HG02973 (cell line): ENCODE data around the gene KRT6B.
"Not testable (repeated sequence)": the region's sequence is repeated elsewhere in the genome, so short reads cannot be mapped to it uniquely, and the experiment has no call there.

Source experiments
- ATAC-seq: cut with Tn5 transposase; IDR thresholded peaks from one replicate; pipeline ENCODE4 v1.9.1; 2021; ENCODE audit warnings: moderate library complexity; ENCODE audit not compliant: unreplicated experiment

KRT6B gene

DNA sequence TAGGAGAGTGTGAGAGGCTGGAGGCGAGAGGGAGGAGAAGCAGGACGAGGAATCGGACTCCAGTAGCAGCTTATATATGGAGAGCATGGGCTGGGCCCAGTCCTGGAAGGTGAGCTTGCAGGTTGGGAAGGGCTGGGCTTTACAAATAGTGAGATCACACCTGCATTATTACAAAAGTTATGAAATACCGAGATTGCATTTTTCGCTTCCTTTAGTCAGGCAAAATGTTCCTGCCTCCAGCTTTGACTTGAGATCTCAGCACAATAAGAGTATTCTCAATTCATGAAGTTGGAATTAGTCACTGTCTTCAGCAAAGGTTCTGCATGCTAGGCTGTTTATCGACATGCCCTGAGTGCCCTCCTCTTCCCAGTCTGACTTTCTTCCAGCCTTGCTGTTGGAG is at the start of gene KRT6B:
TSS of gene KRT6B (minus strand) at position 46 of the 400 bp plus-strand sequence. CDS start 68 bp downstream, outside the sequence.
- no peak for ATAC-seq

- ATAC-seq: no peak
These were observed 49.5 kb upstream of the KRT6B start for GRCh38 chr12:52501490-52501889.

DNA sequence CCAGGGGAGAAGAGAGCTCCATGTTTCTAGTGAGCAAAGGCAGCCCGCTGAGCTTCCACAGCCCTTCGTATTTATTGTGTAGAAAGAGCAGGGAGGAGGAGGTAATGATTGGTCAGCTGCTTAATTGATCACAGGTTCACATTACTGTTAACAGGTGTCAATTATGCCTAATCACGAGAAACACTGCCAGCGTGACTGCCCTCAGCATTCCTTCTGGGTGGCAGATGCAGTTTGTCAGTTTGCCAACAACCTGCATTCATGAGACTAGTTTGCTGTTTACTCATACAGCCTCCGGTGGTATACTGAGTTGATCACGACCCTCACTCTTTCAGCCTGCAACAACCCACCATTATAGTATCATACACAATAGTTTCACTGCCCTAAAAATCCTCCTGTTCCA is 48.6 kb upstream of the KRT6B start:
- ATAC-seq: not testable (repeated sequence)

- ATAC-seq: no peak
These were observed 48.0 kb upstream of the KRT6B start for GRCh38 chr12:52499806-52500560.

DNA sequence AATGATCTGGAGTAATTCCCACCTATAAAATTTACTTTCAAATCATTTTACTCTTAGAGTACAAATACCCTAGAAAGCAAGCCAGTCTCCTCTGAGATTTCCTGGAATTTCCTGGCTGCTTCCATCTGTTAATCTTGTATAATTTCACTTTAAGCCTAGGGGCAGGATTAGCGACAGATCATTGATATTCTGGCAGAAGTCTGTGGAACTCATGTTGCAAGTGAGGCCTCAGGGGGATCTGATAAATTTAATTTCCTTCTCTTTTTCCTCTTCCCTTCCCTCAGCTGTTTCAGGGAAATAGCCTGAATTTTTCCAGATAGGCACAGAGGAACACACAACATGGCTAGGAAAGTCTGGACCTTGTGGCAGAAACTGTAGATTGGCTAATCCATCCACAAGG is 47.0 kb upstream of the KRT6B start:
- ATAC-seq: no peak

DNA sequence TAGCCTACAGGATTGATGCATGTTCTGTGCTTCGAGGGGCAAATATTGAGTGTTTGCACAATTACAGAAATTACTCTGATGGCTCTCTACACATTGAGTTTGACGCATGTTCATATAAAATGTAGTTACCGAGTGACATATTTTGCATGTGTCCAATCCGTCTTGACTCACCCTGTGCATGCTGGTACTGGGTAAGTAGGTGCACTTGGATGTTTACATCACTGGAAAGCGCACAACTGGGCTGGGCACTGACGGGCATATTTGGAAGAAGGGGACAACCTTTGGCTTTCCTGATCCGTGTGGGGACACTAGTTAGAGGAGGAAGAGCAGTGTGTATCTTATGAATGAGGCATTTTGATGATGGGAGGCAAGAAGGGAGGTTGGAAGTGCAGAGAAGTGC is 46.0 kb upstream of the KRT6B start:
- ATAC-seq: no peak

GRCh38 chr12:52496590-52497071 is 44.7 kb upstream of the KRT6B start:
- no peak for ATAC-seq

DNA sequence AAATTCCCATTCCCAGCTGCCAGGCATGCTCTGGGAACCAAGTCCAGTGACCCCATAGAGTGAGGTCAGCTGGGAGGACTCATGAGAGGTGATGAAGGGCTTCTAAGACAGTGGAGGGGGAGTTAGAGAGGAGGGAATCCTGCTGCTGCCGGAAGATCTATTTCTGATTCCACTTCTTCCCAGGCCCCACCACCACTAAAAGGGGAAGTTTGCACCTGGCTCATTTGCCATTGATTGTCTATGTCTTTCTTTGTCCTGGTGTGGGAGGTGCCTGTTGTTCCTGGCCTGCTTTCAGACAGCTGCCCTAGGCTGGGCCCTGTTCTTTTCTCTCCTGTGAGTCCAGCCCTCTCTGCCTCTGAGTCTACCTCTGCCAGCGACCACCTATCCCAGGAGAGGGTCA is 44.1 kb upstream of the KRT6B start:
- ATAC-seq: no peak

DNA sequence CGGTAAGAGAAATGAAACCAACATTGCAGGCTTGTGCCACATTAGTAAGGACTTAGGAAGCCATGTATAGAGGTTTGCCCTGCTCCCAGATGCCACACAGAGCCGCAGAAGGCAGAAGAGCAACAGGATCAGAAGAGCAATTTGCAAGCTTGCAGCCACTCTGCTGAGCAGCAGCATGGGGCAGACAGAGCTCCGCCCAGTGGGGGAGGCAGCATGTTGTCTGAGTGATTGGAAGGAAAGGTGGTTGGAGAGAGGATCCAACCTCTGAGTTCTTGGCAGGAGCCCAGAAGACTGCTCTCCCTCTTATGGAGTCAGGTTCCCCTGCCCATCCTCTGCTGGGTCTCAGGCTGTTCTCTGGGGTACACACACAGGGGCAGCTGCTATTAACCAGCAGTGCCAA is 43.4 kb upstream of the KRT6B start:
- ATAC-seq: no peak

DNA sequence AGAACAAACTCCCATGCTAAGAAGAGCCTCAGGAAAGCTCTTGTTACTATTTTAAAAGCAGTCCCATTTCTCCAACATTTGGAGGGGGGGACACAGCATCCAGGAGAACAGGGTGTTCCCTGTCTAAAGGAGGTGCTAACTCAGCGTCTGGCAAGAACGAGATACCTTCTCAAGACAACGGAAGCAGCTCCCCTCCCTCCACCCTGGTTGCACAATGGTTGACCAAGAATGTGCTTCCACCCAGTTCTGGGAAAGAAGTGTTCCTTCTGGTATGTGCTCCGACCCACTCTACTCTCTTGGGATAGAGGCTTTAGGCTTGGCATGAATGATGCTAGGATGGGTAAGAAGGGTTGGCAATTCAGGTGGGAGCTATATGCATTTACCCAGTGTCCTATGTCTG is 42.6 kb upstream of the KRT6B start:
- ATAC-seq: no peak

GRCh38 chr12:52494100-52494499 is 42.2 kb upstream of the KRT6B start:
- ATAC-seq: no peak

GRCh38 chr12:52493172-52493571 is 41.2 kb upstream of the KRT6B start, which contains the start of gene KRT6A:
Gene KRT6A, minus strand, starts transcription at chr12:52493257. Its CDS starts 69 bp downstream, at chr12:52493188.
- ATAC-seq: no peak

- ATAC-seq: not testable (repeated sequence)
These were observed 40.5 kb upstream of the KRT6B start for GRCh38 chr12:52492405-52492804.

GRCh38 chr12:52491495-52491894 is 39.5 kb upstream of the KRT6B start:
- ATAC-seq: not testable (repeated sequence)

- ATAC-seq: no peak
These were observed 36.8 kb upstream of the KRT6B start for GRCh38 chr12:52488736-52489135.

- not testable (repeated sequence) for ATAC-seq
These were observed 35.9 kb upstream of the KRT6B start for GRCh38 chr12:52487744-52488443.

- ATAC-seq: no peak
These were observed 35.3 kb upstream of the KRT6B start for GRCh38 chr12:52487211-52487610.

DNA sequence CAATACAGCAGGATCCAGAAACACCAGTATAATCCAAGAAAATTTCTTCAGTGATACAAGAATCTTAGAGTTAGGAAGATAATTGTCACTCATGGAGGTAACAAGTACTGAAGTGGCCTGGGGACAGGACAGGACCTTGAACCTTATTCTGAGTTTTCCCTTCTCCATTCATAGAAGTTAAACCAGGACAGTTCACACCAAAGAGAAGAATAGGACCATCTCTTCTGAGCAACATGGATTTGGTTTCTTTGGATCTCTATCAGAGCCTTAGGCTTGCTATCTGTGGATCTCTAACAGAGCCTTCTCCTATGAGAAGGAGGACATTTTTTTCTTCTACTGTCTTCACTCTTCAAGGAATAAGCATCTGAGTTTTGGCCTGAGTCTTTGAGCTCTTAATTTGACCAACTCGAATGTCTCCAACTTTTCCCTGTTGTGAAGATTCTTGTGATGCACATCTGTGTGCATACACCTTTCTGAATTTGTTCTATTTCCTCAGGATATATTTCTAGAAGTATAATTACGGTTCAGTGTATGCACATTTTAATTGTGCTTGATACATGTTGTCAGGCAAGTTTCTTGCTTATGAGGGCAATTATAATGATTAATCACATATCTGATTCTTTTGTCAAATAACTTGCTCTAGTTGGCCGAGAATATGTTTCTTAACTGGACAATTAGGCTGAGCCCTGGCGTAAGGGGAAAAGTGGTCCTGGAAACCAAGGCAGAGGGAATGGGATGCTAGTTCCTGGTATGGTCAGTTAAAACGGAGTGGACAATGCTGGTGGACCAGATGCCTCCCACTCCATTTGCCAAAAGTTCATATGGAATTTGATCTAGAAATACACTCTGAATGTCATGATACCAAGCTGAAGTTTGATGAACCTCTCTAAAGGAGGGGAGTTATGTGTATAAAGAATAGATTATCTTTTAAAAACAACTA is 34.5 kb upstream of the KRT6B start:
- ATAC-seq: no peak

DNA sequence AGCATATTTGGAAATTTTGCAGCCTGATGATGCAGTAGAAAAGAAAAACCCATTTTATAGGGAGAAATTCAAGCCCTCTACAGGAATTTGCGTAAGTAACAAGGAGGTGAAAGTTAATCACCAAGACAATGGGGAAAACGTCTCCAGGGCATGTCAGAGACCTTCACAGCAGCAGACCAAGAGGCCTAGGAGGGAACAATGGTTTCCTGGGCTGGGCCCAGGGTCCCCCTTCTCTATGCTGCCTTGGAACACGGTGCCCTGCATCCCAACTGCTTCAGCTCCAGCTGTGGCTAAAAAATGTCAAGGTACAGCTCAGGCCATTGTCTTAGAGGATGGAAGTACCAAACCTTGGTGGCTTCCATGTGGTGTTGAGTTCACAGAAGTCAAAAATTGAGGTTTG is 28.1 kb upstream of the KRT6B start:
- no peak for ATAC-seq

DNA sequence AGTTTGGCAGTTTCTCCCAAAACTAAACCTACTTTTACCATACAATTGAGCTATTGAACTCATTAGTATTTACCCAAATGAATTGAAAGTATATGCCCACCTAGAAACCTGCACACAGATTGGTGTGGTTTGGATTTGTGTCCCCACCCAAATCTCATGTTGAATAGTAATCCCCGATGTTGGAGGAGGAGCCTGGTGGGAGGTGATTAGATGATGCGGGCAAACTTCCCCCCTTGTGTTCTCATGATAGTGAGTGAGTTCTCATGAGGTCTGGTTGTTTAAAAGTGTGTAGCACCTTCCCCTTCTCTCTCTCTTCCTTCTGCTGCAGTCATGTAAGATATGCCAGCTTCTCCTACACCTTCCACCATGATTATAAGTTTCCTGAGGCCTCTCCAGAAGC is 25.7 kb upstream of the KRT6B start:
- no peak for ATAC-seq

DNA sequence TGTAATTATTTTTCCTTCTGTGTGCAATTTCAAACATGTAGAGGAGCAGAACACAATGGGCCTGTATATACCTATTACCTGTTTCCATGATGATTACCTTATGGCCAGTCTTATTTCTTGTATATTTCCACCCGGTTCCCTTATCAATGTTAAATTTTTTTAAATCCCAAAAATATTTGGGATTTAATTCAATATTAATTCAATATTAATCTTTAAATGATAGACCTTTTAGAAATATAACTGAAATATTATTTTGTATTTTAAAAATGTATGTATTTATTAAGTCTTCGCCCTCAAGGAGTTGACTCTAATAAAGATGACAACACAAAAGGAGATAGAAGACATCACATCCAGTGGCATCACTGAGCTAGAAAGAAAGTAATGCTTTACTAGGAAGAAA is 22.3 kb upstream of the KRT6B start:
- ATAC-seq: no peak
